ENCODE data around the gene BFAR. TPM values are rescaled to one million over a fixed set of nuclear protein-coding genes. Genes with fewer than 3 reads are reported as not detected.

The BFAR gene
- total RNA-seq, 3 donors from 2014 or later (not counting 1 experiment from before 2014, with no cell fraction given) = 45.8 to 62.2 (median 55.6) TPM

DNA sequence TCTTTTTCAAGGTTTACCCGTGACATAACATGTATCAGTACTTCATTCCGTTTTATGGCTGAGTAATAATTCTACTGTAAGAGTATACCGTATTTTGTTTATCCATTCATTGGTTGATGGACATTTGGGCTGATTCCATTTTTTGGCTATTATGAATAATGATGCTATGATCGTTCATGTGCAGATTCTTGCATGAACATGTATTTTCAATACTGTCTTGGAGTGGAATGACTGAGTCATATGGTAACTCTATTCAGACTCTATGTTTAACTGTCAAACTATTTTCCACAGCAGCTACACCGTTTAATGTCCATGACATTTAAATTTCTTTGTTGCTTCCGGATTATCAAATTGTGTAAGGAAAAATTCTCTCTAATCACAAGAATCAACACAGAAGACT, 17.9 kb downstream of the BFAR start:
- WGBS (ENCODE audit: insufficient coverage) = 93% methylated on average over 6 of the region's 6 CpGs
- H3K4me1 Mint-ChIP-seq = no peaks in the 10 kb centered on the region
- Histone ChIP-seq H3K9me3 (ENCODE audit: control insufficient read depth, insufficient read depth, low read length) (no peaks in the 10 kb centered on the region), H3K27me3 (ENCODE audit: control insufficient read depth, insufficient read depth, low read length) (no peaks in the 10 kb centered on the region), H3K36me3 (ENCODE audit: control insufficient read depth, insufficient read depth, low read length) (peaks cover 59% of the 10 kb centered on the region), H3K27ac (ENCODE audit: low read length) (no peak overlapping the region), H3K4me3 (ENCODE audit: low read length) (no peak overlapping the region), H3K4me1 (ENCODE audit: control insufficient read depth, insufficient read depth, low read length) (no peaks in the 10 kb centered on the region)
- intact Hi-C loops (cut with micrococcal nuclease) = no loop called here
- H3K27me3 Mint-ChIP-seq (ENCODE audit: low read depth in 2 of 2) = no peaks in the 10 kb centered on the region
- ATAC-seq = no peak
- no peak overlapping the region for H3K4me3 Mint-ChIP-seq
- H3K9me3 Mint-ChIP-seq = no peaks in the 10 kb centered on the region
- peaks cover 9% of the 10 kb centered on the region for H3K36me3 Mint-ChIP-seq
- H3K27ac Mint-ChIP-seq = peak overlapping the region; percentile 20 to 56
- DNase-seq = no peak
- TF ChIP-seq, protein P1, sequence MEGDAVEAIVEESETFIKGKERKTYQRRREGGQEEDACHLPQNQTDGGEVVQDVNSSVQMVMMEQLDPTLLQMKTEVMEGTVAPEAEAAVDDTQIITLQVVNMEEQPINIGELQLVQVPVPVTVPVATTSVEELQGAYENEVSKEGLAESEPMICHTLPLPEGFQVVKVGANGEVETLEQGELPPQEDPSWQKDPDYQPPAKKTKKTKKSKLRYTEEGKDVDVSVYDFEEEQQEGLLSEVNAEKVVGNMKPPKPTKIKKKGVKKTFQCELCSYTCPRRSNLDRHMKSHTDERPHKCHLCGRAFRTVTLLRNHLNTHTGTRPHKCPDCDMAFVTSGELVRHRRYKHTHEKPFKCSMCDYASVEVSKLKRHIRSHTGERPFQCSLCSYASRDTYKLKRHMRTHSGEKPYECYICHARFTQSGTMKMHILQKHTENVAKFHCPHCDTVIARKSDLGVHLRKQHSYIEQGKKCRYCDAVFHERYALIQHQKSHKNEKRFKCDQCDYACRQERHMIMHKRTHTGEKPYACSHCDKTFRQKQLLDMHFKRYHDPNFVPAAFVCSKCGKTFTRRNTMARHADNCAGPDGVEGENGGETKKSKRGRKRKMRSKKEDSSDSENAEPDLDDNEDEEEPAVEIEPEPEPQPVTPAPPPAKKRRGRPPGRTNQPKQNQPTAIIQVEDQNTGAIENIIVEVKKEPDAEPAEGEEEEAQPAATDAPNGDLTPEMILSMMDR (IDR thresholded peaks at IDR 0.05) = no peak

DNA sequence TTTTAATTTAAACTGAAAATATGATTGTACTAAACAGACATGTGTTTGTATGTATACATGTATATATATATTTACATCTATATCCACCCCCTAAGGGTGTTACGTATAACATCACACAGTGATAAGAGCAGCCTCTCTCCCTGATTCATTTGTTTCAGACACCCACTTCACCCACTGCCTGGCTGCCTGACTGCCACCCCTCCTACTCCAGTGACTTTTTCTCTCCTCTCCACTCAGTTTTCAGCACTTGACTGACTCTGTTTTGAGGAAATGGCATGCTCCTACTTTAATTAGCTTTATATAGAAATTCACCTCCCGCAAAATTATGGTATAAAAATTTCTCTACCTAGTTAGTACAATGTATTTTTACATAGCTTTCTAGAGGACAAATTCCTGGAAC, 20.0 kb downstream of the BFAR start:
- Mint-ChIP-seq H3K27ac (peak overlapping the region; percentile 27 to 74), H3K4me1 (no peaks in the 10 kb centered on the region), H3K36me3 (peaks cover 9% of the 10 kb centered on the region), H3K4me3 (no peak overlapping the region), H3K9me3 (no peaks in the 10 kb centered on the region), H3K27me3 (ENCODE audit: low read depth in 2 of 2) (no peaks in the 10 kb centered on the region)
- 100% methylated on average over 1 of the region's 2 CpGs for WGBS (ENCODE audit: insufficient coverage)
- TF ChIP-seq, protein P1 (IDR thresholded peaks at IDR 0.05) = no peak
- no peaks in the 10 kb centered on the region for H3K27me3 ChIP-seq (ENCODE audit: control insufficient read depth, insufficient read depth, low read length)
- no peak overlapping the region for H3K4me3 ChIP-seq (ENCODE audit: low read length)
- intact Hi-C loops (cut with micrococcal nuclease) = no loop called here
- H3K27ac ChIP-seq (ENCODE audit: low read length) = no peak overlapping the region
- DNase-seq = no peak
- H3K36me3 ChIP-seq (ENCODE audit: control insufficient read depth, insufficient read depth, low read length) = peaks cover 62% of the 10 kb centered on the region
- H3K9me3 ChIP-seq (ENCODE audit: control insufficient read depth, insufficient read depth, low read length) = no peaks in the 10 kb centered on the region
- no peak for ATAC-seq
- H3K4me1 ChIP-seq (ENCODE audit: control insufficient read depth, insufficient read depth, low read length) = no peaks in the 10 kb centered on the region

DNA sequence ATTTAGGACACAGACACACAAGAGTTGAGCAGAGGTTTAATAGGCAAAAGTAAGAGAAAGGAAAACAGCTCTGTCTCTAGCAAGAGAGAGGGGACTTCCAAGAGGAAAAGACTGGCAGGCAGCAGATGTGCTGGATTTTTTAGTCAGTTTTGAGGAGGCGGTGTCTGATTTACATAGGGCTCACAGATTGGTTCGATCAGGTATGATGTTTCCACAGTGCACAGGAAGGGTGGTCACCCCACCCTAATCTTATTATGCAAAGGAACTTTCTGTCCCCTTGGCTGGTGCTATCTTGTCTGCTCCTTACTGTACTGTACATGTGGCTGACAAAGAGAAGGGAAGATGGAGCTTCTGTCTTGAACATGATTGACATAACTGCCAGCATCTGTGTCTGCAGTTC, 25.3 kb downstream of the BFAR start:
- H3K27ac Mint-ChIP-seq = peak overlapping the region; percentile 31 to 65

More for the DNA sequence above, 25.3 kb downstream of the BFAR start:
- no peaks in the 10 kb centered on the region for H3K9me3 Mint-ChIP-seq
- ATAC-seq (no peak), DNase-seq (no peak)
- H3K4me1 ChIP-seq (ENCODE audit: control insufficient read depth, insufficient read depth, low read length) = no peaks in the 10 kb centered on the region
- no peaks in the 10 kb centered on the region for H3K4me1 Mint-ChIP-seq
- no peak overlapping the region for H3K4me3 ChIP-seq (ENCODE audit: low read length)
- no peak overlapping the region for H3K4me3 Mint-ChIP-seq
- H3K36me3 Mint-ChIP-seq = peaks cover 12% of the 10 kb centered on the region
- intact Hi-C loops (cut with micrococcal nuclease) = no loop called here
- H3K9me3 ChIP-seq (ENCODE audit: control insufficient read depth, insufficient read depth, low read length) = no peaks in the 10 kb centered on the region
- no peaks in the 10 kb centered on the region for H3K27me3 Mint-ChIP-seq (ENCODE audit: low read depth in 2 of 2)
- 88% methylated on average over 1 of the region's 2 CpGs for WGBS (ENCODE audit: insufficient coverage)
- peaks cover 50% of the 10 kb centered on the region for H3K36me3 ChIP-seq (ENCODE audit: control insufficient read depth, insufficient read depth, low read length)
- H3K27me3 ChIP-seq (ENCODE audit: control insufficient read depth, insufficient read depth, low read length) = no peaks in the 10 kb centered on the region
- TF ChIP-seq, protein P1 (IDR thresholded peaks at IDR 0.05) = no peak
- H3K27ac ChIP-seq (ENCODE audit: low read length) = no peak overlapping the region
